ENCODE measurements around the gene PLXNA4. TPM values are rescaled to one million over a fixed set of nuclear protein-coding genes. Genes with fewer than 3 reads are reported as not detected.

Gene PLXNA4
- total RNA-seq, 1 experiment from 2014 or later: 1.0 TPM

- CTCF ChIA-PET: no interaction called here
Measured at GRCh38 chr7:132083537-132084123, 492.6 kb downstream of the PLXNA4 start.

DNA sequence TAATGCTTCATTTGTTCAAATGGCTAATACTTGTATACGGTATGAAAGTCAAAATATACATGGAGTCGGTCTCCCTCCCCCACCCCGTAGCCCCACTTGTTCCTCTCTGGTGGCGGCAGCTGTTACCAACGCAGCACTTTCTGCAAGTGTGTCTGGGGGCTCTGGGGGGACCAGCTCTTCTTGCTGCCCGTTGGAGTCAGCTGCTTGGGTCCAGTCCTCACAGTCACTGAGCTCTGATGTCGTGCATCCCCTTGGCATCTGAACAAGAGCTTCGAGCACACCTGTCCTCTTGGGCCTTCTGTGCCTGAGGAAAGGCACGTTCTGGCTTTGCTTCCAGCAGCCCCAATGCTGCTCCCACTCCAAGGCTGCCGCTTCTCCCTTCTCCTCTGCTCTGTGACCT lies 493.1 kb downstream of the PLXNA4 start:
- Histone ChIP-seq H4K20me1 (ENCODE audit: insufficient read depth) (no peaks in the 10 kb centered on the region), H3K27ac (no peak overlapping the region), H3K4me3 (no peak overlapping the region), H3K9me2 (ENCODE audit: insufficient read depth) (no peaks in the 10 kb centered on the region), H3F3A (ENCODE audit: insufficient read depth, low read depth) (no peaks in the 10 kb centered on the region), H3K4me2 (no peak overlapping the region), H2AFZ (no peak overlapping the region), H3K9me3 (ENCODE audit: insufficient read depth, low read depth) (no peaks in the 10 kb centered on the region), H3K36me3 (ENCODE audit: low read depth) (no peaks in the 10 kb centered on the region), H3K4me1 (replicated peaks; ENCODE audit: insufficient read depth) (no peaks in the 10 kb centered on the region), H3K27me3 (ENCODE audit: insufficient read depth, low read depth) (no peaks in the 10 kb centered on the region), H3K79me2 (ENCODE audit: low read depth) (no peaks in the 10 kb centered on the region)
- DNase-seq: no peak
- ChIA-PET CTCF (interaction anchor here (0.6 kb wide), 1 partner anchor 48 kb away, joined by 3 read pairs; no protein-coding TSS in a partner anchor), POLR2A (ENCODE audit: unreplicated experiment) (no interaction called here)
- TF ChIP-seq, protein P1, sequence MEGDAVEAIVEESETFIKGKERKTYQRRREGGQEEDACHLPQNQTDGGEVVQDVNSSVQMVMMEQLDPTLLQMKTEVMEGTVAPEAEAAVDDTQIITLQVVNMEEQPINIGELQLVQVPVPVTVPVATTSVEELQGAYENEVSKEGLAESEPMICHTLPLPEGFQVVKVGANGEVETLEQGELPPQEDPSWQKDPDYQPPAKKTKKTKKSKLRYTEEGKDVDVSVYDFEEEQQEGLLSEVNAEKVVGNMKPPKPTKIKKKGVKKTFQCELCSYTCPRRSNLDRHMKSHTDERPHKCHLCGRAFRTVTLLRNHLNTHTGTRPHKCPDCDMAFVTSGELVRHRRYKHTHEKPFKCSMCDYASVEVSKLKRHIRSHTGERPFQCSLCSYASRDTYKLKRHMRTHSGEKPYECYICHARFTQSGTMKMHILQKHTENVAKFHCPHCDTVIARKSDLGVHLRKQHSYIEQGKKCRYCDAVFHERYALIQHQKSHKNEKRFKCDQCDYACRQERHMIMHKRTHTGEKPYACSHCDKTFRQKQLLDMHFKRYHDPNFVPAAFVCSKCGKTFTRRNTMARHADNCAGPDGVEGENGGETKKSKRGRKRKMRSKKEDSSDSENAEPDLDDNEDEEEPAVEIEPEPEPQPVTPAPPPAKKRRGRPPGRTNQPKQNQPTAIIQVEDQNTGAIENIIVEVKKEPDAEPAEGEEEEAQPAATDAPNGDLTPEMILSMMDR (conservative IDR thresholded peaks at IDR 0.05): no peak
- TF ChIP-seq EZH2 (IDR thresholded peaks at IDR 0.05; ENCODE audit: low read depth): no peak
- no TSS peak for BruUV-seq (replicated peaks)
- intact Hi-C loops (cut with micrococcal nuclease; ENCODE audit: unreplicated experiment): no loop called here

More at GRCh38 chr7:132083537-132084123, 492.6 kb downstream of the PLXNA4 start:
- Histone ChIP-seq H3K4me2 (no peak overlapping the region), H2AFZ (no peak overlapping the region), H4K20me1 (ENCODE audit: insufficient read depth) (no peaks in the 10 kb centered on the region), H3K79me2 (ENCODE audit: low read depth) (no peaks in the 10 kb centered on the region), H3K36me3 (ENCODE audit: low read depth) (no peaks in the 10 kb centered on the region), H3K27ac (no peak overlapping the region), H3K4me3 (no peak overlapping the region), H3F3A (ENCODE audit: insufficient read depth, low read depth) (no peaks in the 10 kb centered on the region), H3K27me3 (ENCODE audit: insufficient read depth, low read depth) (no peaks in the 10 kb centered on the region), H3K9me3 (ENCODE audit: insufficient read depth, low read depth) (no peaks in the 10 kb centered on the region), H3K4me1 (replicated peaks; ENCODE audit: insufficient read depth) (no peaks in the 10 kb centered on the region), H3K9me2 (ENCODE audit: insufficient read depth) (no peaks in the 10 kb centered on the region)
- POLR2A ChIA-PET (ENCODE audit: unreplicated experiment): interaction anchor here (0.6 kb wide), 1 partner anchor 57 kb away, joined by 8 read pairs; no protein-coding TSS in a partner anchor
- DNase-seq: no peak
- intact Hi-C loops (cut with micrococcal nuclease; ENCODE audit: unreplicated experiment): no loop called here
- BruUV-seq (replicated peaks): no TSS peak
- TF ChIP-seq, protein P1 (conservative IDR thresholded peaks at IDR 0.05): no peak
- TF ChIP-seq EZH2 (IDR thresholded peaks at IDR 0.05; ENCODE audit: low read depth): no peak

DNA sequence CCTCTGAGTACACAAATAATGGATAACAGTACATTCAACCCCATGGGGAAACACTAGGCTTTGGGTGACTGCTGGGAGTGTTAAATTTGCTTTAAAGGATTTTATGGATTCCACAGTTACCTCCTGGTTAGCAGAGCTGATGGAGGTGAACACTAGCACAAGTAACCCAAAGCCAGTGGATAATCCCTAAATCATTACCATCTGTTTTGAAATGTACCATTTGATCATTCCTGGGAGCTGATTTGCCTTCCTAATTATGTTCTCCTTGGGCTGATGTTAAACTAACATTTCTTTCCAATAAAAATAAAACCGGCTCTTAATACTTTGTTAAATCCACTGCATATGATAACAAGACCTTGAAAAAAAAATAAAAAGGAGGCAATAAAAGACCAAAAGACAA lies 493.9 kb downstream of the PLXNA4 start:
- Histone ChIP-seq H3K27ac (no peak overlapping the region), H2AFZ (no peak overlapping the region), H3K4me1 (replicated peaks; ENCODE audit: insufficient read depth) (no peaks in the 10 kb centered on the region), H3K9me2 (ENCODE audit: insufficient read depth) (no peaks in the 10 kb centered on the region), H3K9me3 (ENCODE audit: insufficient read depth, low read depth) (no peaks in the 10 kb centered on the region), H3K4me3 (no peak overlapping the region), H4K20me1 (ENCODE audit: insufficient read depth) (no peaks in the 10 kb centered on the region), H3F3A (ENCODE audit: insufficient read depth, low read depth) (no peaks in the 10 kb centered on the region), H3K36me3 (ENCODE audit: low read depth) (no peaks in the 10 kb centered on the region), H3K4me2 (no peak overlapping the region), H3K27me3 (ENCODE audit: insufficient read depth, low read depth) (no peaks in the 10 kb centered on the region), H3K79me2 (ENCODE audit: low read depth) (no peaks in the 10 kb centered on the region)
- intact Hi-C loops (cut with micrococcal nuclease; ENCODE audit: unreplicated experiment): no loop called here
- TF ChIP-seq, protein P1 (conservative IDR thresholded peaks at IDR 0.05): no peak
- no peak for TF ChIP-seq EZH2 (IDR thresholded peaks at IDR 0.05; ENCODE audit: low read depth)
- ChIA-PET CTCF (interaction anchor here (0.6 to 1.1 kb wide), 2 partner anchors 47 to 394 kb away, joined by 3 read pairs; no protein-coding TSS in a partner anchor), POLR2A (ENCODE audit: unreplicated experiment) (no interaction called here)
- no TSS peak for BruUV-seq (replicated peaks)
- no peak for DNase-seq

Measured in PC-9 (cell line).